HG02840 (cell line): ENCODE measurements around the gene GMEB1.
"Not testable (repeated sequence)": the region's sequence is repeated elsewhere in the genome, so short reads cannot be mapped to it uniquely, and the experiment has no call there.

Experiments
- ATAC-seq: cut with Tn5 transposase; IDR thresholded peaks from one replicate; pipeline ENCODE4 v1.9.1; 2021; ENCODE audit warnings: mild to moderate bottlenecking, moderate library complexity, moderate number of reproducible peaks; ENCODE audit not compliant: unreplicated experiment, low FRiP score

The GMEB1 gene

GRCh38 chr1:28750330-28750729 is 81.7 kb downstream of the GMEB1 start:
- no peak for ATAC-seq

GRCh38 chr1:28750771-28751294 is 82.2 kb downstream of the GMEB1 start:
- ATAC-seq: not testable (repeated sequence)

GRCh38 chr1:28751315-28752060 is 82.9 kb downstream of the GMEB1 start:
- ATAC-seq: no peak

GRCh38 chr1:28755701-28756100 is 87.1 kb downstream of the GMEB1 start:
- no peak for ATAC-seq

- ATAC-seq: no peak
Measured at GRCh38 chr1:28756846-28757245, 88.3 kb downstream of the GMEB1 start.

- no peak for ATAC-seq
Measured at GRCh38 chr1:28758420-28758819, 89.8 kb downstream of the GMEB1 start.

- no peak for ATAC-seq
Measured at GRCh38 chr1:28759257-28759656, 90.7 kb downstream of the GMEB1 start.

GRCh38 chr1:28761189-28761588 is 92.6 kb downstream of the GMEB1 start:
- no peak for ATAC-seq

GRCh38 chr1:28766532-28767183 is 98.1 kb downstream of the GMEB1 start:
- ATAC-seq: no peak
